ENCODE results near the gene MTRF1.
"Not testable (repeated sequence)": the region's sequence is repeated elsewhere in the genome, so short reads cannot be mapped to it uniquely, and the experiment has no call there.

Gene MTRF1

GRCh38 chr13:41279156-41279555 is 15.8 kb upstream of the MTRF1 start:
- DNase-seq (ENCODE audit: low spot score): not testable (repeated sequence)

DNA sequence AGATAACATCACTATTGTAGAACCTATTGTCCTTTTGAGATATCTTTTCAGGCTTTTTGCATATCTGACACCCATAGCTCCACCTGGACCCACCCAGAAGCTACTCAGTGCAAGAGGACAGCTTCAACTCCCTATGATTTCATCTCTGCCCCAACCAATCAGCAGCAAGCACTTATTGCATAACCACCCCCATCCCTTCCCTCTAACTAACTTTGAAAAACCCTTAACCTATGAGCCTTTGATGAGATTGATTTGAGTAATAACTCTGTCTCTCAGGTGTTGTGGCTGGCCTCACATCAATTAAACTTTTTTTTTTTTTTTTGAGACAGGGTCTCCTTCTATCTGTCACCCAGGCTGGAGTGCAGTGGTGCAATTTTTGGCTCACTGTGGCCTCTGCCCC is 13.4 kb upstream of the MTRF1 start:
- DNase-seq (ENCODE audit: low spot score): no peak

GRCh38 chr13:41274881-41275280 is 11.5 kb upstream of the MTRF1 start:
- DNase-seq (ENCODE audit: low spot score): no peak

GRCh38 chr13:41273831-41274441 is 10.6 kb upstream of the MTRF1 start:
- no peak for DNase-seq (ENCODE audit: low spot score)

DNA sequence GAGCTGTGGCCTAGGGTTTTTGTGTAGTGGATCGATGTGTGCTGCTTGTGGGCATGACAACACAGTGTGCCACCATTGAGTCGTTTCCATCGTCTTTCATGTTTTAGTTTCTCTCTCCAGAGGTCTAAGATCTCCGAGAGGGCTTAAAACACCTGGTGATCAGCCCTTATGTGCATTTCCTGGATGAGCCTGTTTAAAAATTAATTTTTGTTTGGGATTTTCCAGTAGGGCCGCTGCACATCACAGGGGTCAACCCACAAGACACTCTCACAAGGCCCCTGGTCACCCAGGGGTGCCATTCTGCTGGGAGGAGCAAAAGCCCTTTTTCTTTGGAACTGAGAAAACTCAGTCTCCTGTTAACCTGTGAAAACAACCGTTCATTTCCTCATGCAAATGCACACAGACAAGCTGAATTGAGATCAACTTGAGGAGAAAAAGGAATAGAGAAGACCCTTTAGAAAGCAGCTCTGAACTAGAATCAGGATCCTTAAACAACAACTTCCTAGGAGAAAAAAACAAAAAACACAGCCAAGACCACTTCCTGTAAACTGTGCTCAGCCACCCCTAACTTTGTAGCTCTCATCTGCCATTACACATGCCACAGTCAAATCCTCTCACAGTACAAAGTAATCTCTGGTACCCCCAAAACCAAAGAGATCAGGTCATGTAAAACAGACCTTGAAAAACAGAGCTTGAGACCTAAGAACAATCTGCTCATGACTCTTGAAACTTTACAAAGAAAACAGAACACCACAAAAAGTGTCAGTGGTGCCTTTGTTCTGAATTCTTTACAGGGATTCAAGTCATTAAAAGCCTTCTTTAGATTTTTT is 8.3 kb upstream of the MTRF1 start:
- no peak for DNase-seq (ENCODE audit: low spot score)

GRCh38 chr13:41268764-41269163 is 5.4 kb upstream of the MTRF1 start:
- DNase-seq (ENCODE audit: low spot score): no peak

DNA sequence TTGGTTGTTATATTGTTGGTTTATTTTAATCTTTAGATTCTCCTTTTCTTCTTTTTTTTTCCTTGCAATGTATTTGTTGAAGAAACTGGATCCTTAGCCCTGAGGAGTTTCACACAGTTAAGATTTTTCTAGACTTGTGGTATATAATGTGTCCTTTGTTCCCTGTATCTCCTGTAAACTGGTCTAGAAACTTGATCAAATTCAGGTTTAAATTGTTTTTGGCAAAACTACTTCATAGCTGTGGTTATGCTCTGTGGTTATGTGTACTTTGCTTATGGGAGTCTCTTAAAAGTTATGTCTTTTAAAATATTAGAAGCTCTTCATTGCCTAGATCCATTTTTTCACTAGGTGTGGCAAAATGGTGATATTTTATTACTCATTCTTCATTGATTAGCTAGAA is 3.7 kb upstream of the MTRF1 start:
- DNase-seq (ENCODE audit: low spot score): no peak

- no peak for DNase-seq (ENCODE audit: low spot score)
Observed at GRCh38 chr13:41259875-41260501, 3.4 kb downstream of the MTRF1 start.

DNA sequence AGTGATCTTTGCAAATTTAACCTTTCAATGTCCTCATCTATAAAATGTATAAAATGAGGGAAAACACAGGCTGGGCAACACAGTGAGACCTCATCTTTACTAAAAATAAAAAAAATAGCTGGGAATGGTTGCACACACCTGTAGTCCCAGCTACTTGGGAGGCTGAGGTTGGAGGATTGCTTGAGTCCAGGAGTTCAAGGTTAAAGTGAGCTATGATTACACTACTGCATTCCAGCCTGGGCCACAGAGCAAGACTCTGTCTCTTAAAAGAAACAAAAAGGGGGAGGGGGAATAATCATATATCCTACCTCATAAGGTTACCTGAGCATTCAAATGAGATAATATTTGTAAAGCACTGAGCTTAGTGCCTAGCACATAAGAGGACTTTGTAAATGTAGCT is 5.8 kb downstream of the MTRF1 start:
- no peak for DNase-seq (ENCODE audit: low spot score)

- no peak for DNase-seq (ENCODE audit: low spot score)
Observed at GRCh38 chr13:41254902-41255301, 8.5 kb downstream of the MTRF1 start.

DNA sequence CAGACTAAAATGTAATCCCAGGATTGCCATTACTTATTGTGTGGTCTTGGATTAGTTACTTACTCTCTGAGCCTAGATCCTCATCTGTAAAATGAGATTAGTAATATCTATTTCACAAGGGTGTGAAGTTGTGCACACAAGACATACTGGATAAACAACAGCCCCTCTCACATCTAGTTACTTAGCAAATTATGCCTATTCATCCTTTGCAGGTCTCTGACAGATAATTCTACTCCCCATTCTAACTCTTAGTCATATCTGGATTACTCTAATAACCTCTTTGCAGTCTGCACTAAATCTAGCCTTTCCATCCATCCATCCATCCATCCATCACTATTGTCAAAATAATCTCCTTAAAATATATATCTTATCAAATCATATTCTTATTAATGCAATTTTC is 12.4 kb downstream of the MTRF1 start:
- DNase-seq (ENCODE audit: low spot score): peak; percentile 11

DNA sequence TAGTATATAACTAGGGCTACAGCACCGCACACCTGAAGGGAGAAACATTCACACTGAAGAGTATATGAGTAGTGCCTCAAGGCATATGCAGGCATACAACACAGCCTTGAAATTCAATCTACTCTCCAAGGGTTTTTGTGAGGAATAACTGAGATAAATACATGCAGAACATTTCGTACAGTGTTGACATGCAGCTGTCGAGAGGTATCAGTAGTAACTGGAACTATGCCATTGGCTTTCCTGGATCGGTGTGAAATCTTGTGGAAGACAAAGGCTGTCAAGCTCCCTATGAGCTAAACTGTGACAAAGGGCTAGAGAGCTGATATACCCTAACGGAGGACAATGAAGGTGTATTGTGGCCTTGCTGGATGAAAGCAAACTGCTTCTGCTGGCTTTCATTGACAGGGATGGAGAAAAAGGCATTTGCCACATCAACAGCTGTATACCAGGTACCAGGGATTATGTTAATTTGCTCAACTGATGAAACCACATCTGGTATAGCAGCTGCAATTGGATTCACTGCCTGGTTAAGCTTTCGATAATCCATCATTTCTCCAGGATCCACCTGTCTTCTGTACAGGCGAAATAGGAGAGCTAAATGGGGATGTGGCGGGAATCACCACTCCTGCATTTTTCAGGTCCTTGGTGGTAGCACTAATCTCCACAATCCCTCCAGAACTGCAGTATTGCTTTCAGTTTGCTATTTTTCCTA is 16.3 kb downstream of the MTRF1 start:
- DNase-seq (ENCODE audit: low spot score): no peak

DNA sequence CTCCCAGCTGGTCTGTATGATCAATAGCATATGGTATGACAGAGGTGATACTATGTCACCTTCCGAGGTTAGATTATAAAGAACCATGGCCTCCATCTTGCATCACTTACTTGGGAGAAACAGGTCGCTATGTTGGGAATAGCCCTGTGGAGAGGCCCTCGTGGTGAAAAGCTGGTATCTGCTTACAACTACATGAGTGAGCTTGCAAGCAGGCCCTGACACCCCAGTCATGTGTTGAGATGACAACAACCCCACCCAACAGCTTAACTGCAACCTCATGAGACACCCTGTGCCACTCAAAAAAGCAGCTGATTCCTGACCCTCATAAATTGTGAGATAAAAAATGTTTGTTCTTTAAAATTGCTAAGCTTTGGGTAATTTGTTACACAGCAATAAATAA is 18.8 kb downstream of the MTRF1 start:
- DNase-seq (ENCODE audit: low spot score): no peak

- DNase-seq (ENCODE audit: low spot score): no peak
Observed at GRCh38 chr13:41241626-41242025, 21.8 kb downstream of the MTRF1 start.

DNA sequence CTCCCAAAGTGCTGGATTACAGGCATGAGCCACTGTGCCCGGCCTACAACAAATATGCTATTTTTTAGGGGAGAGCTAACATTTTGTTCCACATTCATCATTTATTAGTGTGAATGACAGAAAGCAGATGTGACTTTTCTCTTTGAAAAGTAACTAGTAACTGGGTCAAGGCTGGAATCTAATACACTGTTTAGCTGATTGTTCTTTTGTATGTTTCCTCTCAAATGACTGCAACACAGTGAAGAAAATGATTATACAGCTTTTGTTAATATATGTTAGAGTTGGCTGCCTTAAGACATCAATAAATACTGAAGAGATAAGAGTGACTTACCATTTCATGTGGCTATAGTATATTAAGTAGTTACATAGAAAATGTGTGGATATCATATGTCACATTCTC is 27.0 kb downstream of the MTRF1 start:
- no peak for DNase-seq (ENCODE audit: low spot score)

DNA sequence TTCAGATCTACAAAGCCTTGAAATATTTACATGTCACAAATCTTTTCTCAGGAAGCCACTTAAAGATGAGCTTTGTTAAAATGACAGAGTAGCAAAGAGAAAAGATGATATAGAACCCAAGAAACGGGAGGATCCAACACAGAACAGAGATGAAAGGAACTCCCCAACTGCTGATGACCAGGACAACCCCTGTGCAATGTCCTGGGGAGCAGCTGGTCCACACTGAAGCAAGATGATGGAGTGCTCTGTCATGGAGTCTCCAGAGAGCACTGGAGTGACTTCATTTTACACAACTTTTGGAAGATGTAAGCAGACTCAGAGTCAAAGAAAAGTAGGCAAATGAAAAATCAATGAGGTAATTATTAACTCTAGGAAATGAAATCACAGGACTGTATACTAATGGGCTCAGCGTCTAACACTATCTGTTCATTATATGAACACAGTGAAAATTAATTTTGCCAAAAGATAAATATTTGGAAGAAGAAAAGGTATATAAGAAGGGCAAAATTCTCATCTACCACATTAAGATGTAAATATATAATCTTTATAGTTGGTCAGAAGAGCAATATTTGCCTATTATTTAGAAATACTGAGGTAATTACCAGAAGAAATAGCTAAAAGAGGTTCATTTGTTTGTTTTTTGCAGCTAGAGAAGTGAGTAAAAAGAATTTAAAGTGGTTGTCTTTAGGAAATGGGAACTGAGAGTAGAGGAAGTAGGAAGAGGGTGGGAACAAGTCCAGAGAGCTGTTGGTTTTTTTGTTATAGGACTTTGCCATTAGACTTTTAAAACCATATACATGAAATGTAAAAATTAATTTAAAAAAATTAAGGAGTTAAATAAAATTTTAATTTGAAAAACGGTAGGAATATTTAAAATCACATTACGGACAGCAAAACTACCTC is 30.5 kb downstream of the MTRF1 start:
- no peak for DNase-seq (ENCODE audit: low spot score)

DNA sequence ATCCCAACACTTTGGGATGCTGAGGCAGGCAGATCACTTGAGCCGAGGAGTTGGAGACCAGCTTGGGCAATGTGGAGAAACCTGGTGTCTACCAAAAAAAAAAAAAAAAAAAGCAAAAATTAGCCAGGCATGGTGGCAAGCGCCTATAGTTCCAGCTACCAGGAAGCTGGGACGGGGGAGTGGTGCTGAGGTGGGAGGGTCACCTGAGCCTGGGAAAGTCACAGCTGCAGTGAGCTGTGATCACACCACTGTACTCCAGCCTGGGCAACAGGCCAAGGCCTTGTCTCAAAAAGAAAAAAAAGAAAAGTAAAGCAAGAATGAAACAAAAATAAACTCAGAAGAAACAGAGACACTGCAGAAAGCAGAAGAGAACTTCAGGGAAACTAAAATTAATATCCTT is 31.6 kb downstream of the MTRF1 start:
- no peak for DNase-seq (ENCODE audit: low spot score)

DNA sequence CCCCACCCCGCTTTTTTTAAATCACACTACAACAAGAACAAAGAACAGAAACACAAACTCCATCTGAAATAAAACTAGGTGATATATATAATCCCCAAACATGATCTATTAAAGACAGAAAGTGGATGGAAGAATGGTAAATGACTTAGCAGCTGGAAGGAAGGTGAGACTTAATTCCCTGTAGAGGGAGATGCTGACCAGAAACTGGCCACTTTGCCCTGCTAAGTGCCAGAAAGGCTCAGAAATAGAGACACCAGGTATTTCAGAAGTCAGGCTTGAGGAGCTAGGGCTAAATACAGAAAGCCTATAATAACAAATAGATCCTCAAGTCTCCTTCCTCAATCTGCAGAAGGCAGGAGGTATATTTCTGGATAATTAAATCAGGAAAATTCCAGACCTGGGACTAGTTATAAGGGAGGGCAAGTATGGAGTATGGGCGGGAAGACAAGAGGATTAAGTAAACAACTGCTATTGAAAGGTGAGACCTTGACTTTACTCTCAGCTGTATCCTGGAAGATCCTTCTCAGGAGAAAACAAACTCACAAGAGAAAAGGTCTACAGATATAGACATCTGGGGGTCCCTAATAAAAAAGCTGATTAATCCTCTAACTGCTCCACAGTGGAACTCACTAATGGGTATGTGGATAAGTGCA is 32.2 kb downstream of the MTRF1 start:
- no peak for DNase-seq (ENCODE audit: low spot score)

- DNase-seq (ENCODE audit: low spot score): no peak
Observed at GRCh38 chr13:41229356-41229755, 34.0 kb downstream of the MTRF1 start.

DNA sequence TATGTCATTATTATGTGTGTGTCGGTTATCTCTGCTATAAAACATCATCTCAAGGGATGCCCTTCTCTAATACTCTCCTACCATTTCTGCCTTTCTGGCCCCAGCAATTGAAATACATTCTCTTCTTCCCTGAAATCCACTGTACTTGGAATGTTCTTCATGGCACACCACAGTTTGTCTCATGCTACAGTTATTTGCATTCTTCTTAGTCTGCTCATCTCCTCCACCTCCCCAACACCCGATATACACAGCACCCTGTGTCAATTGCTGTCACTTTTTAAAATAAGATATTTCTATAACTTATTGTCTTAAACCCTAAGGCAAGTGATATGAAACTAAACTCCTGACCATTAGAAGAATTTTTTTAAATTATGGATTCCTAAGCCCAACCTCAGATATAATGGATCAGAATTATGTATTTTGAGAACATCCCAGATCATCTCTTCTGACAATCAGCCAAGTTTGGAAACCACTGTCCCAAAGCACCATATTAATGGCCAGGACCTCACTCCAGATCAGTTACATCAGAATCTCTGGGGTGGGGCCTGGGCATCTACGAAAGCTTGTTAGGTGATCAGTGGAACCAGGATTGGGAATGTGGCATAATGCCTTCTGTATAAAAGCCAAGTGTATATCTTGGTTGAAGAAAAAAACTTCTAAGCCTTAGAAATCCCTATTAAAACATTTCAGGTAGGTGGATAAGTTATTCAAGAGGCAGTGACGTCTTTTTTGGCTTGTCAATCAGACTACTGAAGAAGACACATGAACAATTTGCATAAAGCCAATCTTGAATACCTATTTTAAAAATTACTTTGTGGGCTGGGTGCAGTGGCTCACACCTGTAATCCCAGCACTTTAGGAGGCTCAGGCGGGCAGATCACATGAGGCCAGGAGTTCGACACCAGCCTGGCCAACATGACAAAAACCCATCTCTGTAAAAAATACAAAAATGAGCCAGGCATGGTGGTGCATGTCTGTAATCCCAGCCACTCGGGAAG is 39.0 kb downstream of the MTRF1 start:
- DNase-seq (ENCODE audit: low spot score): no peak
